ENCODE measurements around the gene NLGN3.

GRCh38 chrX:71166461-71166860 is 21.8 kb downstream of the NLGN3 start:
- TF ChIP-seq CTCF (conservative IDR thresholded peaks at IDR 0.05 in 1 of 2, IDR thresholded peaks at IDR 0.05 in 1 of 2; ENCODE audit: extremely low read depth in 1 of 2, insufficient read depth in 1 of 2, low read depth in 1 of 2, low read length in 2 of 2) (no peak), EZH2 (IDR thresholded peaks at IDR 0.05; ENCODE audit: borderline replicate concordance, low read length) (no peak)
